GM12878 (cell line): ENCODE measurements around the gene SRXN1. TPM values are rescaled to one million over a fixed set of nuclear protein-coding genes. Genes with fewer than 3 reads are reported as not detected.

Source experiments
- BACH1 ChIP-seq: fragments of 450-650 bp; IDR thresholded peaks from 2 replicates; pipeline ENCODE4 v1.6.1; 2017; ENCODE audit warnings: mild to moderate bottlenecking, borderline replicate concordance
- BCL11A ChIP-seq: IDR thresholded peaks from 2 replicates; pipeline ENCODE4 v1.6.1; 2011; ENCODE audit warnings: low read depth, low read length
- DPF2 ChIP-seq: fragments of 450-650 bp; IDR thresholded peaks from 2 replicates; pipeline ENCODE4 v1.6.1; 2017; ENCODE audit warnings: mild to moderate bottlenecking
- EGR1 ChIP-seq, 2 experiments: IDR thresholded peaks; 1 replicate in 1 of 2; 2 replicates in 1 of 2; pipeline ENCODE4 v1.6.1; 2011 to 2012; ENCODE audit warnings: low read depth in 2 of 2, low read length in 2 of 2, borderline replicate concordance in 1 of 2, mild to moderate bottlenecking in 1 of 2, moderate library complexity in 1 of 2
- LARP7 ChIP-seq: fragments of 450-650 bp; IDR thresholded peaks from 2 replicates; pipeline ENCODE4 v1.6.1; 2017; ENCODE audit warnings: mild to moderate bottlenecking
- MEF2A ChIP-seq: IDR thresholded peaks from 2 replicates; pipeline ENCODE4 v1.6.1; 2011; ENCODE audit warnings: low read depth, mild to moderate bottlenecking, low read length, moderate library complexity; ENCODE audit not compliant: insufficient read depth
- MTA3 ChIP-seq: IDR thresholded peaks from 2 replicates; pipeline ENCODE4 v1.6.1; 2012; ENCODE audit warnings: low read length, inconsistent platforms, borderline replicate concordance
- MXI1 ChIP-seq: fragments of 150-350 bp; IDR thresholded peaks from 2 replicates; pipeline ENCODE4 v1.6.1; 2011; ENCODE audit warnings: low read depth, mild to moderate bottlenecking, inconsistent platforms, low read length, improper control_type of control experiment
- SMC3 ChIP-seq: IDR thresholded peaks from 2 replicates; pipeline ENCODE4 v1.6.1; 2011; ENCODE audit warnings: low read length, improper control_type of control experiment, borderline replicate concordance
- TCF3 ChIP-seq: IDR thresholded peaks from 2 replicates; pipeline ENCODE4 v1.6.1; 2012; ENCODE audit warnings: low read depth, mild to moderate bottlenecking, low read length, borderline replicate concordance; ENCODE audit not compliant: insufficient read depth
- polyA plus RNA-seq, 11 experiments: library from polyadenylated mRNA; depleted of rRNA in 4 of 11; unstranded in 6 of 11; stranded (reverse) in 5 of 11; fragments of >200 nt; fragmentation: Nextera tagmentation in 4 of 11; fragmentation: Illumina TruSeq in 1 of 11; extraction: Ambion mirVana in 4 of 11; extraction: Trizol in 1 of 11; gene quantifications; 1 replicate in 1 of 11; 2 replicates in 10 of 11; pipeline versions ENCODE4 v1.2.1 to v1.2.3, GENCODE V29; 2011 to 2016; ENCODE audit warnings: inconsistent platforms in 2 of 11, missing spikeins in 2 of 11, low read depth in 1 of 11
- total RNA-seq, 4 experiments: library from RNA; depleted of rRNA in 3 of 4; stranded (reverse); fragments of >200 nt in 3 of 4; fragmentation: Illumina TruSeq in 1 of 4; extraction: Trizol in 1 of 4; gene quantifications; 2 replicates each; pipeline versions ENCODE4 v1.2.1 to v1.2.3, GENCODE V29; 2013 to 2021
- TF ChIP-seq, protein P1 (sequence below): fragments of 150-350 bp; IDR thresholded peaks from 2 replicates; pipeline ENCODE4 v1.6.1; 2016; ENCODE audit warnings: low read depth, low read length
- TF ChIP-seq, protein P2 (sequence below): fragments of 450-650 bp; conservative IDR thresholded peaks from 2 replicates; pipeline ENCODE4 v1.6.1; 2017; ENCODE audit warnings: mild to moderate bottlenecking, moderate library complexity
- TF ChIP-seq, protein P3 (sequence below): fragments of 450-650 bp; formaldehyde crosslinking; IDR thresholded peaks from 2 replicates; pipeline ENCODE4 v1.4.0; 2020; ENCODE audit warnings: mild to moderate bottlenecking, moderate library complexity
- TF ChIP-seq, protein P4 (sequence below): IDR thresholded peaks from 2 replicates; pipeline ENCODE4 v1.6.1; 2012; ENCODE audit warnings: improper control_type of control experiment, low read depth, low read length; ENCODE audit not compliant: insufficient replicate concordance

The SRXN1 gene
- total and polyA plus RNA-seq, 10 of the 15 experiments (the other 5 are each of a cell fraction or from before 2014, with no cell fraction given), result 4.1 to 20.5 (median 15.6) TPM

DNA sequence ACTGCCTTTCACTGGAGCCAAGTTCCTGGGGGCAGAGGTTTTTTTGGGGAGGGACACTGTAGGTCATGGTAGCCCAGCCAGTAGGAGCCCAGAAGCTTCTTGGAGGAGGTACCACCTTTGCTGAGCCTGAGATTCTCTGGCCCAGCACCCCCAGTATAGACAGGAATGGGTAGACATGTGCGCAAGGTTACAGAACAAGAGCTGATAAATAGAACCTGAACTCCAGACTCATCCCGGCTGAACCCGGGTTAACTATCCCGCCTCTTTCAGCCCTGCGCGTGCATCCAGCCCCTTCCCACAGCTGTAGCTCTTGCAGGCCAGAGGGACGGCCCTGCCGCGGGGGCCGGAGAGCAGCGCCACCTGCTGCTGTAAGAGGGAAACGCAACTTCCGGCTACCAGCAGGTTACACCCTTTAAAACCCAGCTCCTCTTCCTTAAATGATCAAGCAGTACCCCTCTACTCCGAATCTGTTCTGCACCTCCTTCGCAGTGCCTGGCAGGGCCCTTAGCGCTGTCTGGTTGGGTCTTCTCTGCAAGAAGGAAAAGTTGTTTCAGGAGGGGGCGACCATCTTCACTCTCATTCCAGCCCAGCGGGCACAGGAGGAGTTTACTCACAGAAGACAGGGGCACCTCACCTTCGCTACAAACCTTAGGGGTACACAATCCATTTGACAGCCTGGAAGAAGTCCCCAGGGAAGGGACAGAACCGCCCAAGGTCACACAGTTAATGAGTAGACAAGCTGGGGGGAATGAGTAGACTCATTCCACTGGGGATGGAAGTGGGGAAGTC is 7.5 kb downstream of the SRXN1 start (continued):
- TF ChIP-seq, protein P1, sequence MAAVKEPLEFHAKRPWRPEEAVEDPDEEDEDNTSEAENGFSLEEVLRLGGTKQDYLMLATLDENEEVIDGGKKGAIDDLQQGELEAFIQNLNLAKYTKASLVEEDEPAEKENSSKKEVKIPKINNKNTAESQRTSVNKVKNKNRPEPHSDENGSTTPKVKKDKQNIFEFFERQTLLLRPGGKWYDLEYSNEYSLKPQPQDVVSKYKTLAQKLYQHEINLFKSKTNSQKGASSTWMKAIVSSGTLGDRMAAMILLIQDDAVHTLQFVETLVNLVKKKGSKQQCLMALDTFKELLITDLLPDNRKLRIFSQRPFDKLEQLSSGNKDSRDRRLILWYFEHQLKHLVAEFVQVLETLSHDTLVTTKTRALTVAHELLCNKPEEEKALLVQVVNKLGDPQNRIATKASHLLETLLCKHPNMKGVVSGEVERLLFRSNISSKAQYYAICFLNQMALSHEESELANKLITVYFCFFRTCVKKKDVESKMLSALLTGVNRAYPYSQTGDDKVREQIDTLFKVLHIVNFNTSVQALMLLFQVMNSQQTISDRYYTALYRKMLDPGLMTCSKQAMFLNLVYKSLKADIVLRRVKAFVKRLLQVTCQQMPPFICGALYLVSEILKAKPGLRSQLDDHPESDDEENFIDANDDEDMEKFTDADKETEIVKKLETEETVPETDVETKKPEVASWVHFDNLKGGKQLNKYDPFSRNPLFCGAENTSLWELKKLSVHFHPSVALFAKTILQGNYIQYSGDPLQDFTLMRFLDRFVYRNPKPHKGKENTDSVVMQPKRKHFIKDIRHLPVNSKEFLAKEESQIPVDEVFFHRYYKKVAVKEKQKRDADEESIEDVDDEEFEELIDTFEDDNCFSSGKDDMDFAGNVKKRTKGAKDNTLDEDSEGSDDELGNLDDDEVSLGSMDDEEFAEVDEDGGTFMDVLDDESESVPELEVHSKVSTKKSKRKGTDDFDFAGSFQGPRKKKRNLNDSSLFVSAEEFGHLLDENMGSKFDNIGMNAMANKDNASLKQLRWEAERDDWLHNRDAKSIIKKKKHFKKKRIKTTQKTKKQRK, result no peak
- TF ChIP-seq, protein P2, sequence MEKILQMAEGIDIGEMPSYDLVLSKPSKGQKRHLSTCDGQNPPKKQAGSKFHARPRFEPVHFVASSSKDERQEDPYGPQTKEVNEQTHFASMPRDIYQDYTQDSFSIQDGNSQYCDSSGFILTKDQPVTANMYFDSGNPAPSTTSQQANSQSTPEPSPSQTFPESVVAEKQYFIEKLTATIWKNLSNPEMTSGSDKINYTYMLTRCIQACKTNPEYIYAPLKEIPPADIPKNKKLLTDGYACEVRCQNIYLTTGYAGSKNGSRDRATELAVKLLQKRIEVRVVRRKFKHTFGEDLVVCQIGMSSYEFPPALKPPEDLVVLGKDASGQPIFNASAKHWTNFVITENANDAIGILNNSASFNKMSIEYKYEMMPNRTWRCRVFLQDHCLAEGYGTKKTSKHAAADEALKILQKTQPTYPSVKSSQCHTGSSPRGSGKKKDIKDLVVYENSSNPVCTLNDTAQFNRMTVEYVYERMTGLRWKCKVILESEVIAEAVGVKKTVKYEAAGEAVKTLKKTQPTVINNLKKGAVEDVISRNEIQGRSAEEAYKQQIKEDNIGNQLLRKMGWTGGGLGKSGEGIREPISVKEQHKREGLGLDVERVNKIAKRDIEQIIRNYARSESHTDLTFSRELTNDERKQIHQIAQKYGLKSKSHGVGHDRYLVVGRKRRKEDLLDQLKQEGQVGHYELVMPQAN, result no peak
- TF ChIP-seq BCL11A (no peak), EGR1 (IDR thresholded peaks at IDR 0.05; ENCODE audit: borderline replicate concordance in 1 of 2, low read depth in 2 of 2, low read length in 2 of 2) (peak in 1 of 2 experiments; percentile 53; a peak in 1 of 3 replicates), LARP7 (no peak), SMC3 (peak; percentile 95), DPF2 (no peak), BACH1 (no peak), MEF2A (no peak), MTA3 (no peak), MXI1 (0 out of 2 replicates have a peak, but pooled peaks have one; percentile 19), TCF3 (no peak)
- TF ChIP-seq, protein P3, sequence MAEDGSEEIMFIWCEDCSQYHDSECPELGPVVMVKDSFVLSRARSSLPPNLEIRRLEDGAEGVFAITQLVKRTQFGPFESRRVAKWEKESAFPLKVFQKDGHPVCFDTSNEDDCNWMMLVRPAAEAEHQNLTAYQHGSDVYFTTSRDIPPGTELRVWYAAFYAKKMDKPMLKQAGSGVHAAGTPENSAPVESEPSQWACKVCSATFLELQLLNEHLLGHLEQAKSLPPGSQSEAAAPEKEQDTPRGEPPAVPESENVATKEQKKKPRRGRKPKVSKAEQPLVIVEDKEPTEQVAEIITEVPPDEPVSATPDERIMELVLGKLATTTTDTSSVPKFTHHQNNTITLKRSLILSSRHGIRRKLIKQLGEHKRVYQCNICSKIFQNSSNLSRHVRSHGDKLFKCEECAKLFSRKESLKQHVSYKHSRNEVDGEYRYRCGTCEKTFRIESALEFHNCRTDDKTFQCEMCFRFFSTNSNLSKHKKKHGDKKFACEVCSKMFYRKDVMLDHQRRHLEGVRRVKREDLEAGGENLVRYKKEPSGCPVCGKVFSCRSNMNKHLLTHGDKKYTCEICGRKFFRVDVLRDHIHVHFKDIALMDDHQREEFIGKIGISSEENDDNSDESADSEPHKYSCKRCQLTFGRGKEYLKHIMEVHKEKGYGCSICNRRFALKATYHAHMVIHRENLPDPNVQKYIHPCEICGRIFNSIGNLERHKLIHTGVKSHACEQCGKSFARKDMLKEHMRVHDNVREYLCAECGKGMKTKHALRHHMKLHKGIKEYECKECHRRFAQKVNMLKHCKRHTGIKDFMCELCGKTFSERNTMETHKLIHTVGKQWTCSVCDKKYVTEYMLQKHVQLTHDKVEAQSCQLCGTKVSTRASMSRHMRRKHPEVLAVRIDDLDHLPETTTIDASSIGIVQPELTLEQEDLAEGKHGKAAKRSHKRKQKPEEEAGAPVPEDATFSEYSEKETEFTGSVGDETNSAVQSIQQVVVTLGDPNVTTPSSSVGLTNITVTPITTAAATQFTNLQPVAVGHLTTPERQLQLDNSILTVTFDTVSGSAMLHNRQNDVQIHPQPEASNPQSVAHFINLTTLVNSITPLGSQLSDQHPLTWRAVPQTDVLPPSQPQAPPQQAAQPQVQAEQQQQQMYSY, result no peak
- TF ChIP-seq, protein P4, sequence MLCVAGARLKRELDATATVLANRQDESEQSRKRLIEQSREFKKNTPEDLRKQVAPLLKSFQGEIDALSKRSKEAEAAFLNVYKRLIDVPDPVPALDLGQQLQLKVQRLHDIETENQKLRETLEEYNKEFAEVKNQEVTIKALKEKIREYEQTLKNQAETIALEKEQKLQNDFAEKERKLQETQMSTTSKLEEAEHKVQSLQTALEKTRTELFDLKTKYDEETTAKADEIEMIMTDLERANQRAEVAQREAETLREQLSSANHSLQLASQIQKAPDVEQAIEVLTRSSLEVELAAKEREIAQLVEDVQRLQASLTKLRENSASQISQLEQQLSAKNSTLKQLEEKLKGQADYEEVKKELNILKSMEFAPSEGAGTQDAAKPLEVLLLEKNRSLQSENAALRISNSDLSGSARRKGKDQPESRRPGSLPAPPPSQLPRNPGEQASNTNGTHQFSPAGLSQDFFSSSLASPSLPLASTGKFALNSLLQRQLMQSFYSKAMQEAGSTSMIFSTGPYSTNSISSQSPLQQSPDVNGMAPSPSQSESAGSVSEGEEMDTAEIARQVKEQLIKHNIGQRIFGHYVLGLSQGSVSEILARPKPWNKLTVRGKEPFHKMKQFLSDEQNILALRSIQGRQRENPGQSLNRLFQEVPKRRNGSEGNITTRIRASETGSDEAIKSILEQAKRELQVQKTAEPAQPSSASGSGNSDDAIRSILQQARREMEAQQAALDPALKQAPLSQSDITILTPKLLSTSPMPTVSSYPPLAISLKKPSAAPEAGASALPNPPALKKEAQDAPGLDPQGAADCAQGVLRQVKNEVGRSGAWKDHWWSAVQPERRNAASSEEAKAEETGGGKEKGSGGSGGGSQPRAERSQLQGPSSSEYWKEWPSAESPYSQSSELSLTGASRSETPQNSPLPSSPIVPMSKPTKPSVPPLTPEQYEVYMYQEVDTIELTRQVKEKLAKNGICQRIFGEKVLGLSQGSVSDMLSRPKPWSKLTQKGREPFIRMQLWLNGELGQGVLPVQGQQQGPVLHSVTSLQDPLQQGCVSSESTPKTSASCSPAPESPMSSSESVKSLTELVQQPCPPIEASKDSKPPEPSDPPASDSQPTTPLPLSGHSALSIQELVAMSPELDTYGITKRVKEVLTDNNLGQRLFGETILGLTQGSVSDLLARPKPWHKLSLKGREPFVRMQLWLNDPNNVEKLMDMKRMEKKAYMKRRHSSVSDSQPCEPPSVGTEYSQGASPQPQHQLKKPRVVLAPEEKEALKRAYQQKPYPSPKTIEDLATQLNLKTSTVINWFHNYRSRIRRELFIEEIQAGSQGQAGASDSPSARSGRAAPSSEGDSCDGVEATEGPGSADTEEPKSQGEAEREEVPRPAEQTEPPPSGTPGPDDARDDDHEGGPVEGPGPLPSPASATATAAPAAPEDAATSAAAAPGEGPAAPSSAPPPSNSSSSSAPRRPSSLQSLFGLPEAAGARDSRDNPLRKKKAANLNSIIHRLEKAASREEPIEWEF, result no peak
